Endothelial cell (in vitro differentiated cells): Measurements from ENCODE around the gene GSTK1. TPM values are rescaled to one million over a fixed set of nuclear protein-coding genes. Genes with fewer than 3 reads are reported as not detected.

ENCODE experiments used
- DNase-seq: peaks from one replicate; pipeline ENCODE4 v3.0.0; 2021; ENCODE audit warnings: low spot score
- H3K27ac Mint-ChIP-seq: one replicate; pipeline ENCODE4 v1.8.0; 2021; ENCODE audit warnings: mixed read lengths, inconsistent platforms; ENCODE audit not compliant: unreplicated experiment
- H3K27me3 Mint-ChIP-seq: one replicate; pipeline ENCODE4 v1.8.0; 2021; ENCODE audit warnings: mild to moderate bottlenecking, moderate library complexity, mixed read lengths, inconsistent platforms; ENCODE audit not compliant: unreplicated experiment
- H3K36me3 Mint-ChIP-seq: one replicate; pipeline ENCODE4 v1.8.0; 2021; ENCODE audit warnings: mild to moderate bottlenecking, low read depth, mixed read lengths, inconsistent platforms; ENCODE audit not compliant: unreplicated experiment
- H3K4me1 Mint-ChIP-seq: one replicate; pipeline ENCODE4 v1.8.0; 2021; ENCODE audit warnings: mild to moderate bottlenecking, mixed read lengths, inconsistent platforms; ENCODE audit not compliant: unreplicated experiment
- H3K4me3 Mint-ChIP-seq: one replicate; pipeline ENCODE4 v1.8.0; 2021; ENCODE audit warnings: mild to moderate bottlenecking, mixed read lengths, inconsistent platforms; ENCODE audit not compliant: unreplicated experiment
- H3K9me3 Mint-ChIP-seq: one replicate; pipeline ENCODE4 v1.8.0; 2021; ENCODE audit warnings: mixed read lengths, inconsistent platforms; ENCODE audit not compliant: unreplicated experiment
- CTCF ChIP-seq: fragments of 200-600 bp; sonication (generic); IDR thresholded peaks from one replicate; pipeline ENCODE4 v1.5.0; 2021; ENCODE audit warnings: antibody characterized with exemption; ENCODE audit not compliant: unreplicated experiment
- total RNA-seq: library from RNA; stranded (reverse); fragmentation: NEBNext Ultra II Directional; extraction: Animal tissue kit (Norgen Biotek cat#: 25700); gene quantifications from one replicate; pipeline ENCODE4 v1.2.1, GENCODE V29; 2021; ENCODE audit not compliant: unreplicated experiment

GSTK1 gene
- total RNA-seq, 1 donor from 2014 or later = 80.0 TPM

GRCh38 chr7:143280160-143280559 lies 16.9 kb downstream of the GSTK1 start:
- no peak overlapping the region for H3K4me3 Mint-ChIP-seq
- H3K27me3 Mint-ChIP-seq = peaks cover 5% of the 10 kb centered on the region
- no peak for TF ChIP-seq CTCF
- H3K4me1 Mint-ChIP-seq = peaks cover 25% of the 10 kb centered on the region
- peaks cover under 1% of the 10 kb centered on the region for H3K36me3 Mint-ChIP-seq
- H3K9me3 Mint-ChIP-seq = no peaks in the 10 kb centered on the region
- DNase-seq = no peak
- peak overlapping the region; percentile 39 for H3K27ac Mint-ChIP-seq

GRCh38 chr7:143280566-143280965 lies 17.3 kb downstream of the GSTK1 start:
- Mint-ChIP-seq H3K27me3 (peaks cover 5% of the 10 kb centered on the region), H3K36me3 (peaks cover 5% of the 10 kb centered on the region), H3K4me1 (peaks cover 29% of the 10 kb centered on the region), H3K4me3 (no peak overlapping the region), H3K27ac (no peak overlapping the region), H3K9me3 (no peaks in the 10 kb centered on the region)
- DNase-seq = no peak
- no peak for TF ChIP-seq CTCF

GRCh38 chr7:143281529-143281928 lies 18.3 kb downstream of the GSTK1 start:
- Mint-ChIP-seq H3K9me3 (no peaks in the 10 kb centered on the region), H3K27me3 (peaks cover 5% of the 10 kb centered on the region), H3K4me3 (no peak overlapping the region), H3K36me3 (peaks cover 5% of the 10 kb centered on the region), H3K27ac (no peak overlapping the region), H3K4me1 (peaks cover 31% of the 10 kb centered on the region)
- DNase-seq = no peak
- TF ChIP-seq CTCF = no peak

- Mint-ChIP-seq H3K4me3 (no peak overlapping the region), H3K27ac (no peak overlapping the region), H3K9me3 (peaks cover 4% of the 10 kb centered on the region), H3K36me3 (peaks cover 9% of the 10 kb centered on the region), H3K4me1 (peaks cover 36% of the 10 kb centered on the region), H3K27me3 (peaks cover 11% of the 10 kb centered on the region)
- no peak for DNase-seq
- no peak for TF ChIP-seq CTCF
Measured at GRCh38 chr7:143282124-143282523, 18.9 kb downstream of the GSTK1 start.

- TF ChIP-seq CTCF = no peak
- Mint-ChIP-seq H3K9me3 (peaks cover 4% of the 10 kb centered on the region), H3K27ac (peak overlapping the region; percentile 90), H3K36me3 (peaks cover 9% of the 10 kb centered on the region), H3K27me3 (peaks cover 15% of the 10 kb centered on the region), H3K4me3 (peak overlapping the region; percentile 16), H3K4me1 (peaks cover 39% of the 10 kb centered on the region)
- DNase-seq = no peak
Measured at GRCh38 chr7:143283381-143283780, 20.1 kb downstream of the GSTK1 start.
